Measurements from ENCODE around the gene SIM2.
A peak's percentile ranks its signal among the peaks of the same experiment; 100 is the strongest.

SIM2 gene

DNA sequence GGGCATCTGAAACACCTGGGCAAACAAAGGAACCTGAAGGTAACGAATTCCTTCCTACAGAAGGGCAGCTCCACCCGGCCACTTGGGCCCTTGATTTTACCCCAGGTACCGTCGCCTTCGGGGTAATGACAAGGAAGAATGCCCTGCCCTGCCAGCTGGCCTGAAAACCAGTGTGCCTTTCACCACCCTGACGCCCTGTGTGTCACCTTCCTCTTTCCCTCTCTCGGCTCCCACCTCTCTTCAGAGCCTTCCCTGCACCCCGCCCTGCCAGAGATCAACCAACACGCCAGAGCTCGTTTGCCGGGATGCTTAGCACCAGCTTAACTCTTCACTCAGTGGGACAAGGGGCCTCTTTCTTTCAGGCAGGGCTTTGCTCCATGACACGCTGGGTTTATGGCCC lies 86.0 kb downstream of the SIM2 start:
- no peak for DNase-seq (ENCODE audit: low read depth in 1 of 2, low spot score in 1 of 2)
- Histone ChIP-seq H3K27ac (replicated peaks) (no peak overlapping the region), H3K4me3 (replicated peaks; ENCODE audit: insufficient read depth, low read length) (no peak overlapping the region), H3K27me3 (ENCODE audit: insufficient read depth, poor library complexity, severe bottlenecking) (no peaks in the 10 kb centered on the region)
- TF ChIP-seq, protein P1, sequence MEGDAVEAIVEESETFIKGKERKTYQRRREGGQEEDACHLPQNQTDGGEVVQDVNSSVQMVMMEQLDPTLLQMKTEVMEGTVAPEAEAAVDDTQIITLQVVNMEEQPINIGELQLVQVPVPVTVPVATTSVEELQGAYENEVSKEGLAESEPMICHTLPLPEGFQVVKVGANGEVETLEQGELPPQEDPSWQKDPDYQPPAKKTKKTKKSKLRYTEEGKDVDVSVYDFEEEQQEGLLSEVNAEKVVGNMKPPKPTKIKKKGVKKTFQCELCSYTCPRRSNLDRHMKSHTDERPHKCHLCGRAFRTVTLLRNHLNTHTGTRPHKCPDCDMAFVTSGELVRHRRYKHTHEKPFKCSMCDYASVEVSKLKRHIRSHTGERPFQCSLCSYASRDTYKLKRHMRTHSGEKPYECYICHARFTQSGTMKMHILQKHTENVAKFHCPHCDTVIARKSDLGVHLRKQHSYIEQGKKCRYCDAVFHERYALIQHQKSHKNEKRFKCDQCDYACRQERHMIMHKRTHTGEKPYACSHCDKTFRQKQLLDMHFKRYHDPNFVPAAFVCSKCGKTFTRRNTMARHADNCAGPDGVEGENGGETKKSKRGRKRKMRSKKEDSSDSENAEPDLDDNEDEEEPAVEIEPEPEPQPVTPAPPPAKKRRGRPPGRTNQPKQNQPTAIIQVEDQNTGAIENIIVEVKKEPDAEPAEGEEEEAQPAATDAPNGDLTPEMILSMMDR (IDR thresholded peaks at IDR 0.05; ENCODE audit: insufficient read depth, low read length): no peak

- Histone ChIP-seq H3K27me3 (ENCODE audit: insufficient read depth, poor library complexity, severe bottlenecking) (no peaks in the 10 kb centered on the region), H3K4me3 (replicated peaks; ENCODE audit: insufficient read depth, low read length) (no peak overlapping the region), H3K27ac (replicated peaks) (no peak overlapping the region)
- no peak for TF ChIP-seq GABPA (IDR thresholded peaks at IDR 0.05; ENCODE audit: low read depth)
- TF ChIP-seq REST (IDR thresholded peaks at IDR 0.05; ENCODE audit: insufficient replicate concordance, low read depth): no peak
- TF ChIP-seq, protein P1 (IDR thresholded peaks at IDR 0.05; ENCODE audit: insufficient read depth, low read length): no peak
- no peak for DNase-seq (ENCODE audit: low read depth in 1 of 2, low spot score in 1 of 2)
These were observed 86.7 kb downstream of the SIM2 start for GRCh38 chr21:36785615-36786014.

- no peak for TF ChIP-seq REST (IDR thresholded peaks at IDR 0.05; ENCODE audit: insufficient replicate concordance, low read depth)
- TF ChIP-seq, protein P1 (IDR thresholded peaks at IDR 0.05; ENCODE audit: insufficient read depth, low read length): no peak
- no peak for TF ChIP-seq GABPA (IDR thresholded peaks at IDR 0.05; ENCODE audit: low read depth)
- TF ChIP-seq POLR2AphosphoS5 (IDR thresholded peaks at IDR 0.05; ENCODE audit: low read depth): no peak
- TF ChIP-seq SPI1 (IDR thresholded peaks at IDR 0.05; ENCODE audit: borderline replicate concordance, low read depth): no peak
These were observed 87.3 kb downstream of the SIM2 start for GRCh38 chr21:36786186-36786585.

GRCh38 chr21:36788120-36788638 lies 89.3 kb downstream of the SIM2 start:
- peak in 1 of 2 experiments; percentile 15 for DNase-seq (ENCODE audit: low read depth in 1 of 2, low spot score in 1 of 2)
- H3K27ac ChIP-seq (replicated peaks): no peak overlapping the region
- no peak overlapping the region for H3K4me3 ChIP-seq (replicated peaks; ENCODE audit: insufficient read depth, low read length)
- TF ChIP-seq GABPA (IDR thresholded peaks at IDR 0.05; ENCODE audit: low read depth): no peak
- TF ChIP-seq REST (IDR thresholded peaks at IDR 0.05; ENCODE audit: insufficient replicate concordance, low read depth): no peak
- no peak for TF ChIP-seq POLR2AphosphoS5 (IDR thresholded peaks at IDR 0.05; ENCODE audit: low read depth)
- TF ChIP-seq SPI1 (IDR thresholded peaks at IDR 0.05; ENCODE audit: borderline replicate concordance, low read depth): no peak
- TF ChIP-seq, protein P1 (IDR thresholded peaks at IDR 0.05; ENCODE audit: insufficient read depth, low read length): no peak
- H3K27me3 ChIP-seq (ENCODE audit: insufficient read depth, poor library complexity, severe bottlenecking): no peaks in the 10 kb centered on the region

More at GRCh38 chr21:36786186-36786585, 87.3 kb downstream of the SIM2 start:
- H3K4me3 ChIP-seq (replicated peaks; ENCODE audit: insufficient read depth, low read length): no peak overlapping the region
- no peak for DNase-seq (ENCODE audit: low read depth in 1 of 2, low spot score in 1 of 2)
- no peak overlapping the region for H3K27ac ChIP-seq (replicated peaks)
- H3K27me3 ChIP-seq (ENCODE audit: insufficient read depth, poor library complexity, severe bottlenecking): no peaks in the 10 kb centered on the region
